Neural progenitor cell (in vitro differentiated cells): Measurements from ENCODE around the gene HIP1R. TPM values are rescaled to one million over a fixed set of nuclear protein-coding genes. Genes with fewer than 3 reads are reported as not detected.

ENCODE experiments used
- DNase-seq: peaks from one replicate; pipeline ENCODE4 v3.0.0-alpha.2; 2016; ENCODE audit warnings: low spot score
- H2AFZ ChIP-seq: fragments of 200-600 bp; sonication (generic); replicated peaks from 2 replicates; pipeline ENCODE4 v1.6.1; 2016; ENCODE audit warnings: antibody characterized with exemption
- H3F3A ChIP-seq: fragments of 200-600 bp; sonication (generic); 2 replicates; pipeline ENCODE4 v1.6.1; 2016; ENCODE audit warnings: antibody characterized with exemption, low read depth
- H3K27ac ChIP-seq: fragments of 200-600 bp; sonication (generic); 2 replicates; pipeline ENCODE4 v1.5.1; 2016; ENCODE audit warnings: mild to moderate bottlenecking
- H3K27me3 ChIP-seq: fragments of 200-600 bp; sonication (generic); 2 replicates; pipeline ENCODE4 v1.6.1; 2016; ENCODE audit warnings: mild to moderate bottlenecking, moderate library complexity
- H3K36me3 ChIP-seq: fragments of 200-600 bp; sonication (generic); 2 replicates; pipeline ENCODE4 v1.5.1; 2016
- H3K4me1 ChIP-seq: fragments of 200-600 bp; sonication (generic); 2 replicates; pipeline ENCODE4 v1.6.1; 2016; ENCODE audit warnings: mixed run types
- H3K4me2 ChIP-seq: fragments of 200-600 bp; sonication (generic); 2 replicates; pipeline ENCODE4 v1.6.1; 2016
- H3K4me3 ChIP-seq: fragments of 200-600 bp; sonication (generic); 2 replicates; pipeline ENCODE4 v1.5.1; 2016
- H3K79me2 ChIP-seq: fragments of 200-600 bp; sonication (generic); 2 replicates; pipeline ENCODE4 v1.6.1; 2016; ENCODE audit warnings: low read depth
- H3K9ac ChIP-seq: fragments of 200-600 bp; sonication (generic); 2 replicates; pipeline ENCODE4 v1.6.1; 2016
- H3K9me3 ChIP-seq: fragments of 200-600 bp; sonication (generic); 2 replicates; pipeline ENCODE4 v1.5.1; 2016; ENCODE audit warnings: low read depth
- H4K20me1 ChIP-seq: fragments of 200-600 bp; sonication (generic); 2 replicates; pipeline ENCODE4 v1.6.1; 2016; ENCODE audit warnings: low read depth
- H3K27ac Mint-ChIP-seq: 3 replicates; pipeline ENCODE4 v1.8.0; 2021; ENCODE audit warnings: mixed read lengths
- H3K27me3 Mint-ChIP-seq: 2 replicates; pipeline ENCODE4 v1.8.0; 2022; ENCODE audit warnings: low read depth, mild to moderate bottlenecking, inconsistent platforms, moderate library complexity, mixed read lengths; ENCODE audit not compliant: insufficient read depth
- H3K36me3 Mint-ChIP-seq: 3 replicates; pipeline ENCODE4 v1.8.0; 2021; ENCODE audit warnings: mixed read lengths
- H3K4me1 Mint-ChIP-seq: 3 replicates; pipeline ENCODE4 v1.8.0; 2021; ENCODE audit warnings: mixed read lengths
- H3K4me3 Mint-ChIP-seq: 3 replicates; pipeline ENCODE4 v1.8.0; 2021; ENCODE audit warnings: mild to moderate bottlenecking, moderate library complexity, mixed read lengths
- H3K9me3 Mint-ChIP-seq: 3 replicates; pipeline ENCODE4 v1.8.0; 2020; ENCODE audit warnings: mixed read lengths
- CTCF ChIP-seq: fragments of 200-600 bp; sonication (generic); IDR thresholded peaks from 2 replicates; pipeline ENCODE4 v1.5.1; 2017; ENCODE audit warnings: antibody characterized with exemption, mild to moderate bottlenecking
- EZH2 ChIP-seq: fragments of 200-600 bp; sonication (generic); IDR thresholded peaks from 2 replicates; pipeline ENCODE4 v1.6.1; 2017; ENCODE audit warnings: antibody characterized with exemption, mild to moderate bottlenecking, moderate library complexity
- EZH2phosphoT487 ChIP-seq: fragments of 200-600 bp; sonication (generic); IDR thresholded peaks from 2 replicates; pipeline ENCODE4 v1.6.1; 2017; ENCODE audit warnings: antibody characterized with exemption
- total RNA-seq: library from RNA; depleted of rRNA; stranded (reverse); fragments of >200 nt; gene quantifications from 2 replicates; pipeline ENCODE4 v1.2.3, GENCODE V29; 2015; ENCODE audit warnings: low replicate concordance

HIP1R gene
- total RNA-seq, 1 donor from 2014 or later, result 19.3 TPM

GRCh38 chr12:122858171-122858570, 22.9 kb downstream of the HIP1R start:
- H3K27ac Mint-ChIP-seq, result no peak overlapping the region
- peaks cover 2% of the 10 kb centered on the region for H3K36me3 Mint-ChIP-seq
- H3F3A ChIP-seq, result no peaks in the 10 kb centered on the region
- no peaks in the 10 kb centered on the region for H3K9me3 ChIP-seq
- H3K9ac ChIP-seq, result no peak overlapping the region
- DNase-seq, result no peak
- H4K20me1 ChIP-seq, result peaks cover 3% of the 10 kb centered on the region
- peaks cover 2% of the 10 kb centered on the region for H3K4me1 Mint-ChIP-seq
- no peak overlapping the region for H3K4me3 Mint-ChIP-seq
- H3K27me3 Mint-ChIP-seq, result peaks cover 2% of the 10 kb centered on the region
- no peaks in the 10 kb centered on the region for H3K36me3 ChIP-seq
- H3K9me3 Mint-ChIP-seq, result no peaks in the 10 kb centered on the region
- no peak overlapping the region for H3K4me3 ChIP-seq
- no peaks in the 10 kb centered on the region for H3K79me2 ChIP-seq
- no peaks in the 10 kb centered on the region for H3K4me1 ChIP-seq
- no peak overlapping the region for H3K4me2 ChIP-seq
- H3K27me3 ChIP-seq, result no peaks in the 10 kb centered on the region
- H3K27ac ChIP-seq, result no peak overlapping the region
- TF ChIP-seq CTCF (no peak), EZH2 (no peak), EZH2phosphoT487 (no peak)
- H2AFZ ChIP-seq, result no peak overlapping the region

GRCh38 chr12:122858591-122859302, 23.5 kb downstream of the HIP1R start:
- no peak for DNase-seq
- H3K9me3 ChIP-seq, result no peaks in the 10 kb centered on the region
- no peak overlapping the region for H3K9ac ChIP-seq
- TF ChIP-seq EZH2 (no peak), EZH2phosphoT487 (no peak), CTCF (no peak)
- no peaks in the 10 kb centered on the region for H3K79me2 ChIP-seq
- H3K36me3 ChIP-seq, result no peaks in the 10 kb centered on the region
- H3K4me1 Mint-ChIP-seq, result peaks cover 2% of the 10 kb centered on the region
- H3K36me3 Mint-ChIP-seq, result peaks cover 2% of the 10 kb centered on the region
- H3K27me3 Mint-ChIP-seq, result peaks cover 5% of the 10 kb centered on the region
- H3K27me3 ChIP-seq, result no peaks in the 10 kb centered on the region
- no peaks in the 10 kb centered on the region for H3K9me3 Mint-ChIP-seq
- no peak overlapping the region for H3K4me2 ChIP-seq
- H4K20me1 ChIP-seq, result peaks cover 9% of the 10 kb centered on the region
- no peaks in the 10 kb centered on the region for H3F3A ChIP-seq
- H3K27ac ChIP-seq, result no peak overlapping the region
- no peak overlapping the region for H3K4me3 Mint-ChIP-seq
- no peak overlapping the region for H3K4me3 ChIP-seq
- no peak overlapping the region for H2AFZ ChIP-seq
- H3K27ac Mint-ChIP-seq, result no peak overlapping the region
- H3K4me1 ChIP-seq, result no peaks in the 10 kb centered on the region

- Mint-ChIP-seq H3K27me3 (peaks cover 7% of the 10 kb centered on the region), H3K27ac (no peak overlapping the region), H3K36me3 (peaks cover 5% of the 10 kb centered on the region), H3K9me3 (no peaks in the 10 kb centered on the region), H3K4me3 (no peak overlapping the region), H3K4me1 (no peaks in the 10 kb centered on the region)
- TF ChIP-seq CTCF, result no peak
- TF ChIP-seq EZH2phosphoT487, result no peak
- no peak for TF ChIP-seq EZH2
- DNase-seq, result no peak
- no peak overlapping the region for H3K4me2 ChIP-seq
- no peaks in the 10 kb centered on the region for H3F3A ChIP-seq
- no peaks in the 10 kb centered on the region for H3K79me2 ChIP-seq
- H3K9me3 ChIP-seq, result no peaks in the 10 kb centered on the region
- H3K4me3 ChIP-seq, result no peak overlapping the region
- no peaks in the 10 kb centered on the region for H3K4me1 ChIP-seq
- H3K36me3 ChIP-seq, result no peaks in the 10 kb centered on the region
- H3K27ac ChIP-seq, result no peak overlapping the region
- H4K20me1 ChIP-seq, result peaks cover 9% of the 10 kb centered on the region
- no peaks in the 10 kb centered on the region for H3K27me3 ChIP-seq
- H3K9ac ChIP-seq, result no peak overlapping the region
- no peak overlapping the region for H2AFZ ChIP-seq
These were observed 24.2 kb downstream of the HIP1R start for GRCh38 chr12:122859303-122860039.
